ENCODE results near the gene ILDR2. TPM values are rescaled to one million over a fixed set of nuclear protein-coding genes. Genes with fewer than 3 reads are reported as not detected.

Gene ILDR2
- polyA plus RNA-seq, 1 donor (not counting 4 experiments of a cell fraction or from before 2014, with no cell fraction given), result not detected

DNA sequence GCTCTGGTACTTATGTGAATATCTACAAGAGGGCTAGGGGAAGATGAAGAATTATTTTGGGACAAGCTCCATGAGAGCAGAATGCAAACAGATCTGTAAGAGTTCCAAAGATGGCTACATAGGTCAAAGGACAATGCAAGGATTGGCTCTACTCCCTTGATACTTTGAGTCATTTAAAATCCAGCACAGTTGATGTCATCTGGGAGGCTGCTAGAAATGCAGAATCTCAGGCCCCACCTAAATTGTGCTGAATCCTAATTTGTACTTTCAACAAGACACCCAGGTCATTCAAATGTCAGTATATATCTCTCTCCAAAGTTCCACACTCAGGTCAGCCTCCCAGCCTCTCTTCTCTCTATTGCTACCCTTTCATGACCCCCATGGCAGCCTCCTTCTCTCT is 75.6 kb downstream of the ILDR2 start:
- Histone ChIP-seq H4K20me1 (ENCODE audit: control insufficient read depth, extremely low read depth, insufficient read depth, low read length) (no peaks in the 10 kb centered on the region), H2AFZ (ENCODE audit: control insufficient read depth, low read length) (no peak overlapping the region), H3K9me1 (ENCODE audit: control insufficient read depth, extremely low read depth, insufficient read depth, low read length) (no peaks in the 10 kb centered on the region), H3K27me3 (ENCODE audit: control insufficient read depth, extremely low read depth, insufficient read depth, low read length) (no peaks in the 10 kb centered on the region), H3K36me3 (ENCODE audit: control insufficient read depth in 2 of 2, extremely low read depth in 1 of 2, insufficient read depth in 2 of 2, low read length in 2 of 2) (no peaks in the 10 kb centered on the region), H3K9me3 (ENCODE audit: control insufficient read depth, low read depth, low read length) (no peaks in the 10 kb centered on the region), H3K4me2 (ENCODE audit: control insufficient read depth, extremely low read depth, insufficient read depth, low read depth, low read length) (no peak overlapping the region), H3K27ac (ENCODE audit: control insufficient read depth, insufficient read depth, low read length) (no peak overlapping the region), H3K79me2 (ENCODE audit: control insufficient read depth, insufficient read depth, low read length) (no peaks in the 10 kb centered on the region), H3K4me3 (ENCODE audit: control insufficient read depth in 2 of 3, extremely low read depth in 1 of 3, insufficient read depth in 2 of 3, low read depth in 1 of 3, low read length in 3 of 3) (no peak overlapping the region), H3K9ac (ENCODE audit: control insufficient read depth, extremely low read depth, insufficient read depth, low read length) (no peak overlapping the region), H3K4me1 (ENCODE audit: control insufficient read depth, extremely low read depth, insufficient read depth, low read length) (peaks cover 3% of the 10 kb centered on the region)
- DNase-seq (ENCODE audit: low read depth, low spot score) (no peak), FAIRE-seq (no peak)
- no peak for TF ChIP-seq EZH2 (IDR thresholded peaks at IDR 0.05; ENCODE audit: low read length)
- TF ChIP-seq, protein P1, sequence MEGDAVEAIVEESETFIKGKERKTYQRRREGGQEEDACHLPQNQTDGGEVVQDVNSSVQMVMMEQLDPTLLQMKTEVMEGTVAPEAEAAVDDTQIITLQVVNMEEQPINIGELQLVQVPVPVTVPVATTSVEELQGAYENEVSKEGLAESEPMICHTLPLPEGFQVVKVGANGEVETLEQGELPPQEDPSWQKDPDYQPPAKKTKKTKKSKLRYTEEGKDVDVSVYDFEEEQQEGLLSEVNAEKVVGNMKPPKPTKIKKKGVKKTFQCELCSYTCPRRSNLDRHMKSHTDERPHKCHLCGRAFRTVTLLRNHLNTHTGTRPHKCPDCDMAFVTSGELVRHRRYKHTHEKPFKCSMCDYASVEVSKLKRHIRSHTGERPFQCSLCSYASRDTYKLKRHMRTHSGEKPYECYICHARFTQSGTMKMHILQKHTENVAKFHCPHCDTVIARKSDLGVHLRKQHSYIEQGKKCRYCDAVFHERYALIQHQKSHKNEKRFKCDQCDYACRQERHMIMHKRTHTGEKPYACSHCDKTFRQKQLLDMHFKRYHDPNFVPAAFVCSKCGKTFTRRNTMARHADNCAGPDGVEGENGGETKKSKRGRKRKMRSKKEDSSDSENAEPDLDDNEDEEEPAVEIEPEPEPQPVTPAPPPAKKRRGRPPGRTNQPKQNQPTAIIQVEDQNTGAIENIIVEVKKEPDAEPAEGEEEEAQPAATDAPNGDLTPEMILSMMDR (optimal IDR thresholded peaks at IDR 0.05 in 1 of 3, IDR thresholded peaks at IDR 0.05 in 1 of 3, conservative IDR thresholded peaks at IDR 0.05 in 1 of 3; ENCODE audit: extremely low read depth in 1 of 3, insufficient read depth in 2 of 3, low read length in 3 of 3), result no peak
- dilution Hi-C loops (cut with MboI; ENCODE audit: extremely low pct_ligation_motif_present, low sequenced_read_pairs), result no loop called here

DNA sequence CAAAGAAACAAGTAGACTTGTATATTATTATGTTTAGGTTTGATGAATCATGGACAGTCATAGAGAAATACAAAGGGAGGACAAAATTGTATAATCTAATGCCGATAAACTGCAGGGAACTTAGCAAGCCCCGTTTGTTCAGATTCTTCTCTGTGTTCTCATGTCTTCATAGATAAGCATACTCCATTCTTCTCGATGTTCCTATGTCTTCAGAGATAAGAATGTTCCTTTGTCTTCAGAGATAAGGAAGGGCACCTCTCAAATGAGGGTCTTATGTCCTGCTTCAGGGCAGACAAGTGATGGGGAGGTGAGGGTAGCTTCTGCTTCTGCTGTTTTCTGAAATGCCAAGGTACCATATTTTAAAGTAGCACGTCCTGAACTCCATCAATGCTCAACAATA is 79.6 kb downstream of the ILDR2 start:
- dilution Hi-C loops (cut with MboI; ENCODE audit: extremely low pct_ligation_motif_present, low sequenced_read_pairs), result no loop called here
- Histone ChIP-seq H3K27ac (ENCODE audit: control insufficient read depth, insufficient read depth, low read length) (no peak overlapping the region), H3K9ac (ENCODE audit: control insufficient read depth, extremely low read depth, insufficient read depth, low read length) (no peak overlapping the region), H3K4me3 (ENCODE audit: control insufficient read depth in 2 of 3, extremely low read depth in 1 of 3, insufficient read depth in 2 of 3, low read depth in 1 of 3, low read length in 3 of 3) (no peak overlapping the region), H3K4me1 (ENCODE audit: control insufficient read depth, extremely low read depth, insufficient read depth, low read length) (no peaks in the 10 kb centered on the region), H3K9me1 (ENCODE audit: control insufficient read depth, extremely low read depth, insufficient read depth, low read length) (no peaks in the 10 kb centered on the region), H3K79me2 (ENCODE audit: control insufficient read depth, insufficient read depth, low read length) (no peaks in the 10 kb centered on the region), H4K20me1 (ENCODE audit: control insufficient read depth, extremely low read depth, insufficient read depth, low read length) (no peaks in the 10 kb centered on the region), H2AFZ (ENCODE audit: control insufficient read depth, low read length) (no peak overlapping the region), H3K27me3 (ENCODE audit: control insufficient read depth, extremely low read depth, insufficient read depth, low read length) (no peaks in the 10 kb centered on the region), H3K4me2 (ENCODE audit: control insufficient read depth, extremely low read depth, insufficient read depth, low read depth, low read length) (no peak overlapping the region), H3K36me3 (ENCODE audit: control insufficient read depth in 2 of 2, extremely low read depth in 1 of 2, insufficient read depth in 2 of 2, low read length in 2 of 2) (no peaks in the 10 kb centered on the region), H3K9me3 (ENCODE audit: control insufficient read depth, low read depth, low read length) (no peaks in the 10 kb centered on the region)
- no peak for TF ChIP-seq EZH2 (IDR thresholded peaks at IDR 0.05; ENCODE audit: low read length)
- TF ChIP-seq, protein P1 (optimal IDR thresholded peaks at IDR 0.05 in 1 of 3, IDR thresholded peaks at IDR 0.05 in 1 of 3, conservative IDR thresholded peaks at IDR 0.05 in 1 of 3; ENCODE audit: extremely low read depth in 1 of 3, insufficient read depth in 2 of 3, low read length in 3 of 3), result no peak
- no peak for FAIRE-seq
- DNase-seq (ENCODE audit: low read depth, low spot score), result no peak
